Measurements from ENCODE around the gene ATP6V1B1. TPM values are rescaled to one million over a fixed set of nuclear protein-coding genes. Genes with fewer than 3 reads are reported as not detected.

Gene ATP6V1B1
- total and polyA plus RNA-seq, 2 of the 13 experiments (the other 11 are each of a cell fraction or from before 2014, with no cell fraction given) = 0.58 to 1.6 TPM

DNA sequence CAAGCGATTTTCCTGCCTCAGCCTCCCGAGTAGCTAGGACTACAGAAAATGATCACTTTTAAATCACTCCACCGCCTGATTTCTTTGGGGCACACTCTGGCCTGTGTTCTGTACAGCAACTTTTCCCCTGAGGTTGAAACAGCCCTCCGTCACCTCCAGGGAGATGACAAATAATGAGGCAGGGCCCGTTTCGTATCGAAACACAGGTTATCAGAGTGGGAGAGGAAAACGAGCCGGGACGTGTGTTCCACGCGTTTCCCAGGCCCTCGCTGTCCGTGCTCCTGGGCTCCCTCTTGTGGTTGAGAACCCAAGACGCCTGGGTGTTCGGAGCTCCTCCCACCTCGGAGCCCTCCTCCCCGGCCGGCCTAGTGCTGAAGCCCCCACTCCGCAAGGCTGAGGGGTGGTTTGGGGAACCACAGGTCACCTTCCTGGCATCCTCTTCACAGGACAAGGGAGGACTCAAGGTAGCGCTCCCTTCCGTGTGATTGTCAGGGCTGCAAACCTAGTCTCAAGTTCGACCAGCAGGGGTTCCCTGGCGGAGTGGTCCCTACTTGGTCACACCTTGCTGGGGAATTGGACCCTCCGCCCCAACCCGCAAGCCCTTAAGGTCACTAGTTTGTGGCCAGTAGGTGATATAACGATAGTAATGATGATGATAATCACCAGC is 12.8 kb downstream of the ATP6V1B1 start (continued):
- TF ChIP-seq, protein P1, sequence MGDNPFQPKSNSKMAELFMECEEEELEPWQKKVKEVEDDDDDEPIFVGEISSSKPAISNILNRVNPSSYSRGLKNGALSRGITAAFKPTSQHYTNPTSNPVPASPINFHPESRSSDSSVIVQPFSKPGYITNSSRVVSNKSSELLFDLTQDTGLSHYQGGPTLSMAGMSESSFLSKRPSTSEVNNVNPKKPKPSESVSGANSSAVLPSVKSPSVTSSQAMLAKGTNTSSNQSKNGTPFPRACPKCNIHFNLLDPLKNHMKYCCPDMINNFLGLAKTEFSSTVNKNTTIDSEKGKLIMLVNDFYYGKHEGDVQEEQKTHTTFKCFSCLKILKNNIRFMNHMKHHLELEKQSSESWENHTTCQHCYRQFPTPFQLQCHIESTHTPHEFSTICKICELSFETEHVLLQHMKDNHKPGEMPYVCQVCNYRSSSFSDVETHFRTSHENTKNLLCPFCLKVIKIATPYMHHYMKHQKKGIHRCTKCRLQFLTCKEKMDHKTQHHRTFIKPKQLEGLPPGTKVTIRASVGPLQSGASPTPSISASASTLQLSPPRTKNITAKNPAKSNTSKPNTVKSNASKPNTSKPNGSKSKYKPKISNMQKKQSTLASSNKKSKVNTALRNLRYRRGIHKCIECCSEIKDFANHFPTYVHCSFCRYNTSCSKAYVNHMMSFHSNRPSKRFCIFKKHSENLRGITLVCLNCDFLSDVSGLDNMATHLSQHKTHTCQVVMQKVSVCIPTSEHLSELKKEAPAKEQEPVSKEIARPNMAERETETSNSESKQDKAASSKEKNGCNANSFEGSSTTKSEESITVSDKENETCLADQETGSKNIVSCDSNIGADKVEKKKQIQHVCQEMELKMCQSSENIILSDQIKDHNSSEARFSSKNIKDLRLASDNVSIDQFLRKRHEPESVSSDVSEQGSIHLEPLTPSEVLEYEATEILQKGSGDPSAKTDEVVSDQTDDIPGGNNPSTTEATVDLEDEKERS (CRISPR knock-in tag; IDR thresholded peaks at IDR 0.05) = peak; percentile 59; the same call in 1 of the 2 replicates
- no peak for TF ChIP-seq ZNF749 (CRISPR knock-in tag; IDR thresholded peaks at IDR 0.05; ENCODE audit: borderline replicate concordance)
- peak; percentile 84 for TF ChIP-seq ZFX (CRISPR knock-in tag; IDR thresholded peaks at IDR 0.05; ENCODE audit: low read depth)
- TF ChIP-seq MEIS2 (CRISPR knock-in tag; IDR thresholded peaks at IDR 0.05) = peak; percentile 76
- TF ChIP-seq, protein P2, sequence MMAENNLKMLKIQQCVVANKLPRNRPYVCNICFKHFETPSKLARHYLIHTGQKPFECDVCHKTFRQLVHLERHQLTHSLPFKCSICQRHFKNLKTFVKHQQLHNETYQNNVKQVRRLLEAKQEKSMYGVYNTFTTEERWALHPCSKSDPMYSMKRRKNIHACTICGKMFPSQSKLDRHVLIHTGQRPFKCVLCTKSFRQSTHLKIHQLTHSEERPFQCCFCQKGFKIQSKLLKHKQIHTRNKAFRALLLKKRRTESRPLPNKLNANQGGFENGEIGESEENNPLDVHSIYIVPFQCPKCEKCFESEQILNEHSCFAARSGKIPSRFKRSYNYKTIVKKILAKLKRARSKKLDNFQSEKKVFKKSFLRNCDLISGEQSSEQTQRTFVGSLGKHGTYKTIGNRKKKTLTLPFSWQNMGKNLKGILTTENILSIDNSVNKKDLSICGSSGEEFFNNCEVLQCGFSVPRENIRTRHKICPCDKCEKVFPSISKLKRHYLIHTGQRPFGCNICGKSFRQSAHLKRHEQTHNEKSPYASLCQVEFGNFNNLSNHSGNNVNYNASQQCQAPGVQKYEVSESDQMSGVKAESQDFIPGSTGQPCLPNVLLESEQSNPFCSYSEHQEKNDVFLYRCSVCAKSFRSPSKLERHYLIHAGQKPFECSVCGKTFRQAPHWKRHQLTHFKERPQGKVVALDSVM (CRISPR knock-in tag; IDR thresholded peaks at IDR 0.05) = 0 out of 2 replicates have a peak, but pooled peaks have one; percentile 21
- TF ChIP-seq ZNF781 (CRISPR knock-in tag; IDR thresholded peaks at IDR 0.05; ENCODE audit: borderline replicate concordance, not compliant biosample characterization) = peak; percentile 79
- TF ChIP-seq, protein P3, sequence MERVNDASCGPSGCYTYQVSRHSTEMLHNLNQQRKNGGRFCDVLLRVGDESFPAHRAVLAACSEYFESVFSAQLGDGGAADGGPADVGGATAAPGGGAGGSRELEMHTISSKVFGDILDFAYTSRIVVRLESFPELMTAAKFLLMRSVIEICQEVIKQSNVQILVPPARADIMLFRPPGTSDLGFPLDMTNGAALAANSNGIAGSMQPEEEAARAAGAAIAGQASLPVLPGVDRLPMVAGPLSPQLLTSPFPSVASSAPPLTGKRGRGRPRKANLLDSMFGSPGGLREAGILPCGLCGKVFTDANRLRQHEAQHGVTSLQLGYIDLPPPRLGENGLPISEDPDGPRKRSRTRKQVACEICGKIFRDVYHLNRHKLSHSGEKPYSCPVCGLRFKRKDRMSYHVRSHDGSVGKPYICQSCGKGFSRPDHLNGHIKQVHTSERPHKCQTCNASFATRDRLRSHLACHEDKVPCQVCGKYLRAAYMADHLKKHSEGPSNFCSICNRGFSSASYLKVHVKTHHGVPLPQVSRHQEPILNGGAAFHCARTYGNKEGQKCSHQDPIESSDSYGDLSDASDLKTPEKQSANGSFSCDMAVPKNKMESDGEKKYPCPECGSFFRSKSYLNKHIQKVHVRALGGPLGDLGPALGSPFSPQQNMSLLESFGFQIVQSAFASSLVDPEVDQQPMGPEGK (CRISPR knock-in tag; IDR thresholded peaks at IDR 0.05) = peak; percentile 77
- 0 out of 2 replicates have a peak, but pooled peaks have one; percentile 71 for TF ChIP-seq GZF1 (CRISPR knock-in tag; IDR thresholded peaks at IDR 0.05)
- no peak for TF ChIP-seq ZNF30 (CRISPR knock-in tag; IDR thresholded peaks at IDR 0.05)
- TF ChIP-seq, protein P4, sequence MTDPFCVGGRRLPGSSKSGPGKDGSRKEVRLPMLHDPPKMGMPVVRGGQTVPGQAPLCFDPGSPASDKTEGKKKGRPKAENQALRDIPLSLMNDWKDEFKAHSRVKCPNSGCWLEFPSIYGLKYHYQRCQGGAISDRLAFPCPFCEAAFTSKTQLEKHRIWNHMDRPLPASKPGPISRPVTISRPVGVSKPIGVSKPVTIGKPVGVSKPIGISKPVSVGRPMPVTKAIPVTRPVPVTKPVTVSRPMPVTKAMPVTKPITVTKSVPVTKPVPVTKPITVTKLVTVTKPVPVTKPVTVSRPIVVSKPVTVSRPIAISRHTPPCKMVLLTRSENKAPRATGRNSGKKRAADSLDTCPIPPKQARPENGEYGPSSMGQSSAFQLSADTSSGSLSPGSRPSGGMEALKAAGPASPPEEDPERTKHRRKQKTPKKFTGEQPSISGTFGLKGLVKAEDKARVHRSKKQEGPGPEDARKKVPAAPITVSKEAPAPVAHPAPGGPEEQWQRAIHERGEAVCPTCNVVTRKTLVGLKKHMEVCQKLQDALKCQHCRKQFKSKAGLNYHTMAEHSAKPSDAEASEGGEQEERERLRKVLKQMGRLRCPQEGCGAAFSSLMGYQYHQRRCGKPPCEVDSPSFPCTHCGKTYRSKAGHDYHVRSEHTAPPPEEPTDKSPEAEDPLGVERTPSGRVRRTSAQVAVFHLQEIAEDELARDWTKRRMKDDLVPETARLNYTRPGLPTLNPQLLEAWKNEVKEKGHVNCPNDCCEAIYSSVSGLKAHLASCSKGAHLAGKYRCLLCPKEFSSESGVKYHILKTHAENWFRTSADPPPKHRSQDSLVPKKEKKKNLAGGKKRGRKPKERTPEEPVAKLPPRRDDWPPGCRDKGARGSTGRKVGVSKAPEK (CRISPR knock-in tag; IDR thresholded peaks at IDR 0.05; ENCODE audit: borderline replicate concordance) = peak; percentile 97
- TF ChIP-seq ZNF34 (CRISPR knock-in tag; IDR thresholded peaks at IDR 0.05; ENCODE audit: borderline replicate concordance) = 0 out of 2 replicates have a peak, but pooled peaks have one; percentile 61
- TF ChIP-seq, protein P5, sequence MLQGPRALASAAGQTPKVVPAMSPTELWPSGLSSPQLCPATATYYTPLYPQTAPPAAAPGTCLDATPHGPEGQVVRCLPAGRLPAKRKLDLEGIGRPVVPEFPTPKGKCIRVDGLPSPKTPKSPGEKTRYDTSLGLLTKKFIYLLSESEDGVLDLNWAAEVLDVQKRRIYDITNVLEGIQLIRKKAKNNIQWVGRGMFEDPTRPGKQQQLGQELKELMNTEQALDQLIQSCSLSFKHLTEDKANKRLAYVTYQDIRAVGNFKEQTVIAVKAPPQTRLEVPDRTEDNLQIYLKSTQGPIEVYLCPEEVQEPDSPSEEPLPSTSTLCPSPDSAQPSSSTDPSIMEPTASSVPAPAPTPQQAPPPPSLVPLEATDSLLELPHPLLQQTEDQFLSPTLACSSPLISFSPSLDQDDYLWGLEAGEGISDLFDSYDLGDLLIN (CRISPR knock-in tag; IDR thresholded peaks at IDR 0.05; ENCODE audit: borderline replicate concordance) = peak; percentile 76; the same call in 1 of the 2 replicates
- TF ChIP-seq ZSCAN29 (CRISPR knock-in tag; conservative IDR thresholded peaks at IDR 0.05) = peak; percentile 86
- TF ChIP-seq ZBTB7A (CRISPR knock-in tag; IDR thresholded peaks at IDR 0.05) = 0 out of 2 replicates have a peak, but pooled peaks have one; percentile 34
- TF ChIP-seq ZNF879 (CRISPR knock-in tag; IDR thresholded peaks at IDR 0.05) = no peak
- TF ChIP-seq RXRB (CRISPR knock-in tag; IDR thresholded peaks at IDR 0.05; ENCODE audit: borderline replicate concordance) = peak; percentile 22; the same call in 1 of the 2 replicates

All from HepG2 (cell line).